ENCODE results near the gene CTNNA3.

CTNNA3 gene

DNA sequence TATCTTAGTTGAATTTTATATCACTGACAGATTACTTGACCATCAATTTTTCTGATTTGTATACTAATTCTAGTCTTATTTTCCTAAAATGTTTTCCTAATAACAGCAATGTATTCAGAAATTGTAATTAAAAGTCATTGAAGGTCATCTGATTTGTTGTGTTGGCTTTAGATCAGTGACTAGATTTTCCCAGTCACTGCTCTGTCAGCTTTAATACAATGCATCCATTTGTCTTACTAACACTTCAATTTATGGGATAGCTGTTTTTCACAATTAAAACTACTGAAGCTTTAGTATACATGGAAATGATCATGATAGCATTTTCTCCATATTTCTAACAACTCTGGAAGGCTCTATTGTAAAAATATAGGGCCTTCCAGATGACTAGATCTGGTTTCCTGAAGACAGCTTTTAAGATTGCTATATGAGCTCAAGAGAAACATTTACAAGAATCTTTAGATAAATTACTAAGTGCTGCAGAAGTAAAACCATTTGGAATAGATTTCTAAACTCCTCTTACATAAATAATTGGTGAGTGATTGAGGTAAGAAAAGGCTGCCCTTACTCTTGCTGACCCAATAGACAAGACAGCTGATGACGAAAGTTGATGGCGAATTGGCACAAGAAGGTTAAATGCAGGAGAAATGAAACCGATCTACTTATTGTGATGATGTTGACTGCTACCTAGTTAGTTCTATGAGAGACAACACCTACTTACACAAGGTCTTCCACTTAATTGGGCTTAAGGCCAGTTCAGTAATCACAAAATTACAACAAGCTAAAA, 696.0 kb downstream of the CTNNA3 start:
- DNase-seq, result no peak

DNA sequence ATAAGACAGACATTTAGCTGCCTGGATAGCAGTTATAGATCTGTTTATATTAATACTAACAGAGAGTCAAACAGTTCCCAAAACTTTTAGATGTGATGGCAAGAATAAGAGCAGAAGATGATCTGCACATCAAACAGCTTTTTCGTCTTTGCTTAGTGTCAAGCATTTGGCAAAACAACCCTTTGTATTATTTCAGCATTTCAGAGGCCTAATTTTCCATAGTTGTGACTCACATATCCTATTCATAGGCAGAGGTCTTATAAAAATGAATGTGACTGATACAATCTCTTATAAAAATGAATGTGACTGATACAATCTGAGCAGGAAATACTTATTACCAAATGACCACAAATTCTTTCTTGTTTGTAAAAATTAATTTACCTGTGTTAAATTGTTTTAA, 699.0 kb downstream of the CTNNA3 start:
- DNase-seq, result no peak

DNA sequence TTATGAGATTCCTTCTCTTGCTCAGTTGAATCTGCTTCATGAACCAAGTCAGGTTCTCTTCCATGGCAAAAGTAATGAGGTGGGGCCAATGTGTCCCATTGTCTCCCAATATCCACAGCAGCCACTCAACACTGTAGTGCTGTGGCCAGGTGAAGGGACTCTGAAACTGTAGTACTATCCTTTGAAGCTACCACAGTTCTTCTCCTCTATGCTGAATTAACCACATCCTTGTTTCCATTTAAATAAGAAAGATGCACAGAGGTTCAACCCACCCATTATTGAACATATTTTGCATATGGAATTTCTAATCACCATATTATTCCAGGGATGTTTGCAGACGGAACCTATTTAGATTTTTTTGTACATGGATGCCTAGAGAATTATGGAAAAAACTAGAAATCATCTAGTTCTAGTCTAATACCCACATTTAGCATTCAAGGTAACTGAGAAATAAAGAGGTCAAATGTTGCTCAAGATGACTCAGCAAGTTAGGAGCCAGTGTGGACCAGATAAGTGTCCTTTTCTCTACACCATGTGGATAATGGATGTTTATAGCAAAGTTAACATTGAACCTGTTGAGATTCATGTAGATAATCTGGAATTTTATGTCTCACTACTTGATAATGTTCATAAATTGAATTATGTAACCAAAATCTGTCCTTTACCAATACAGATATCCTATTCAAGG, 705.7 kb downstream of the CTNNA3 start:
- no peak for DNase-seq

DNA sequence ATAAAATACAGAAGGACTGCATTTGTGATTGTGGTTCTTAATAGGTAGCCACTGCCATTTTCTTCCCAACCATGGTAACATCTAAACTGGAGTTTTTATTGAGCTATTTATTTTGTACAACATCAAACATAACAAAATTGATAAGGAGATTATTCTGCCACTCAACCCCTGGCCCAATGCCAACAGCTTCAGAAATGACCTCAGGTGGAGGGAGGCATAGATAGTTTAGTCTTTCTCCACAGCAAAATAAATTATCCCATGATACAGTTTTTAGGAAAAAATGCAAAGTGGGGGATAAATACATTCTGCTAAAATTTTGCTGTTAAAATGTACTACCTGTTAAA, 712.5 kb downstream of the CTNNA3 start:
- no peak for DNase-seq

DNA sequence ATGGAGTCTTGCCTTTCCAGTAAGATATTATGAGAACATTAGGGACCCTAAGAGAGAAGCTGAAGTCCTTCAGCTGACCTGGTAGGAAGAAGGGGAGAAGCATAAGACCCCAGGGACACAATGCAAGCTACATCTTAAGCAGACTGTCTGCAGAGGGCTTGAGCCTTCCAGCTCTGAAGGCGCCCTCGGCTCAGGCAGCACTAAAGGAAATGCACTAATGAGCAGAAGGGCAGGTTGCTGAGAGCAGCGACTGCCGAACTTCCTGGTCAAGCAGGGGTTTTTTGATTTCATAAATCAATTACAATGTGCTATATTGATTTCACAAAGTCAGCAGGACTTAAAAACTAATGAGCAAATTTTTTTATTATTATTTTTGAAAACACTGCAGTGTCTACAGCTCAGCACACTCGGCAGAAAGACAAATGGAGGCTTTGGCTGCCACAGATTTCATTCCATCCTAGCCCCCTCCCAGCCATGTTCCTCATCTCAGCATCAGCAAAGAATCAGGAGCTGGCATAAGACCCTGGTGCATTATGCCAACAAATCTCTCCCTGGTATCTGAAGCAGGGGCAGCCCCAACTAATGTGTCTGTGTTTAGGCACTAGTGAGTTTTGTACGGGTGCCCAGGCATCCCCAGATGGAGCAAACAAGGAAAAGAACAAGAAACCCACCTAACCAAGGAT, 713.1 kb downstream of the CTNNA3 start:
- DNase-seq, result no peak

DNA sequence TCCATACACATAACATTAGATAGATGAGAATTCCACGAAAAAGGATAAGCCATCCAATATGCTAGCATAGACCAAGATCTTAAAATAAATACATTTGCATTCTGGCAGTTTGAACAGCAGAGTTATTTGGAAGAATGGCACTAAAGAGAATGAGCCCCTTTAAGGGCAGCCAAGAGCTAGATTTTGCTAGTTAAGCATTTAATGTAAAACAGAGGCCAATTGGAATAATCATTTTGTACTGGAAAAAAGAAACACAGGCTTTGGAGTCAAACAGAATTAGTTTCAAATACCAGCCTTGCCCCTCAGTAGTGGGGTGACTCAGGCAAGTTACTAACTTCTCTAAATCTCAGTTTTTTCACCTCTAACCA, 714.0 kb downstream of the CTNNA3 start:
- no peak for DNase-seq

DNA sequence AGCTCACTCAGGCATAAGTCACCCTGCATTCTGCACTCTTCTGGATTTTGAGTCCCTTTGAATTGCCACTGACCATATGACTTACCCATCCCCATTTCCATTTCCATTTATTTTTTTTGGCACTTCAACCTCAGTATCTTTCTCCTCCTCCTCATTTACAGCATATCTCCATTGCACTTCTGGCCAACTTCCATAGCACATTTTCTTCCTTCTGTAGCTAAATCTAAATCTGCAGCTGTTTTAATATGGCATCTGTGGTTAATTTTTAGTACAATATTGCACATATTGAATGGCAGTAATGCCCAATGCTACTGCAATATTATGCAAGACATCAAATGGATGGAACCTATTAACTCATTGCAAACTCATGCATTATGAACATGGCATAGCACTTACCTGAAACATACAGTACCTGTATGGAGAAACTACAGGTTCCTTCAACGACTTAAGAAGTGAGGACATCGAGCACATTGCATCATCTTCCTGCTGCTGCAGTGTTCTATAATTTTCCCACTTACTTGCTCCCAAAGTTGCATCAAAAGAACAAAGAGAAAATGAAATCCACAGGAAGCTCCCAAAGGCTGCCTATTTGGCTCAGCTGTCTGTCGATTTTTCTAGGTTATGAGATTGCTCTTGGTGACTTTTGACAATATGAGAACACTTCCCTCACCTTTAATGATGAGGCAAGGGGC, 714.5 kb downstream of the CTNNA3 start:
- no peak for DNase-seq

DNA sequence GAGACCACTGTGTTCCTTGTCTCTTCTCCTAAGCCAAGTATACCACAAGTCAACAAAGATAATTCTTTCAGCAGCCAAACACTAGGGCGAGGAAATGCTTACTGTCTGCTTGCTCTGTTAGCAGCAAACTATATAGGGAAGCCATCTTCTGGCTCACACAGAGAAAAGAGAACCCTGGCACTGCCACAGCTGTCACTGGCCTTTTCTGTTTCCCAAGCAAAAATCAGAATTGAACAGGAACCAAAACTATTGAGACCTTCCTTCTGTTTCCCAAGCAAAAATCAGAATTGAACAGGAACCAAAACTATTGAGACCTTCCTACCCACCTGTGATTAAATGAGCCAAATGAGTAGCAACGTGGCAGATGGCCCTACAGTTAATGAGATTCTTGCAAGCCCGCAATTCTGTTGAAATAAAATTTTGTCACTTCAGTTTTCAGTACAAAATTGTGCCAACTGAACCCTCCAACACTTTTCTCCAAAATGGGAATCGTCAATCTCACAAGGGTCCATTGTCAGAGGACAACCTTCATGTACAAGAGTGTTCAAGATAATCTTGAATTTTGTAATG, 715.7 kb downstream of the CTNNA3 start:
- DNase-seq, result no peak

DNA sequence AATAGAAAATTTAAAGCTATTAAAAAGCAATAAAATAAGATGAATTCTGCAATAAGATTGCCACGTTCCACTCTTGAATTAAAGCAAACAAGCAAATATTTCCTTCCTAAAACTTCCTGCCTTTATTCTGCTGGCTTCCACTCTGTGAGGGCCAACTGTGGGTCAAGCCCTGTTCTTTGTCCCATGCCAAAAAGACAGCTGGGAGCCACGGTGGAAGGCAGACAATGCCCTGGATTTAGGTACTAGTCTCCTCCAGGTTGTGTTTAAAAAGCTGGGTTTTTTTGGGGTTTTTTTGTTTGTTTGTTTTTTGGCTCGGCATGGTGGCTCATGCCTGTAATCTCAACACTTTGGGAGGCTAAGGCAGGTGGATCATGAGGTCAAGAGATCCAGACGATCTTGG, 731.0 kb downstream of the CTNNA3 start:
- DNase-seq, result no peak

DNA sequence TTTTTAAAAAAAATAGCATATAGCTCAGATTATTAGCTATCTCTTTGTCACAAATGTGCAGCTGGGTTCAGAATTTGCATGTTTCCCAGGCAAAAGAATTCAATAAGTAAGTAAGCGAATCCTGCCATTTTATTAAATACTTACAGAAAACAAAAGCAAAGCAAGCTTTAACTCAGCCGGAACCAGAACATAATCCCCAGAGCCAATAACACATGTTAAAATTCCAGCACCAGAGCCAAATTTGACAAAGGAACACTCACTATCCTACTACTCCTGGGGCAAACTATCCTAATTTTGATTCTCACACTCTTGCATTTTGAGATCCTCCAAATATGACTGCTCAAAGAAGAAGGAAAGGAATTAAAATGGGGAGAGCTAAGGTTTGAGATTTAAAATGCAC, 737.5 kb downstream of the CTNNA3 start:
- DNase-seq, result no peak

DNA sequence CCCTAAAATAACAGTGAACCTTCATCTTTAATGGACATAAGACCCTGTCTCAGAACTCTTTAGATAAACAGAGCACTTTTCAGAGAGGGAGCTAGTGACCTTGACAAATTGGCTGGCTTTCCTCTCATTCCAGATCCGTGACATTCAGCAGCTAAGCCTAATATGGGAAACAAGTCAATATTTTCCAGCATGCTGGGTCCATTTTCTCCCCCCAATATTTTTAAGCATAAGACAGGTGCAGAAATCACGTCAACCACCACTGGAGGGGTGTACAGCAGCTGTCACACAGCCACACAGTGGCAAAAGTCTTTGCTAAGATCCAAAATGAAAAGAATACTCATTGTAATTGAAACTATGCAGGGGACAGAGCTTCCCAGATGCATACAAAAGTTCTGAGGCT, 744.1 kb downstream of the CTNNA3 start:
- DNase-seq, result no peak

DNA sequence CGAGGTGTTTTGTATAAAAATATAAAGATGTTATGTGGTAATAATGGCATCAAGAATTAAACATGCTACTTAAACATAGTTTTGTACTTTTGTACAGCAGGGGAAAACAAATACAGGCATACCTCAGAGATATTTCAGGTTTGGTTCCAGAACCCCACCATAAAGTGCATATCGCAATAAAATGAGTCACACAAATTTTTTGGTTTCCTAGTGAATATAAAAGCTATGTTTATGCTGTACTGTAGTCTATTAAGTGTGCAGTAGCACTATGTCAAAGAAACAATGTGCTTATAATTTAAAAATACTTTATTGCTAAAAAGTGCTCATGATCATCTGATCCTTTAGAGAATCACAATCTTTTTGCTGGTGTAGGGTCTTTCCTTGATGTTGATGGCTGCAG, 752.4 kb downstream of the CTNNA3 start:
- DNase-seq, result no peak

DNA sequence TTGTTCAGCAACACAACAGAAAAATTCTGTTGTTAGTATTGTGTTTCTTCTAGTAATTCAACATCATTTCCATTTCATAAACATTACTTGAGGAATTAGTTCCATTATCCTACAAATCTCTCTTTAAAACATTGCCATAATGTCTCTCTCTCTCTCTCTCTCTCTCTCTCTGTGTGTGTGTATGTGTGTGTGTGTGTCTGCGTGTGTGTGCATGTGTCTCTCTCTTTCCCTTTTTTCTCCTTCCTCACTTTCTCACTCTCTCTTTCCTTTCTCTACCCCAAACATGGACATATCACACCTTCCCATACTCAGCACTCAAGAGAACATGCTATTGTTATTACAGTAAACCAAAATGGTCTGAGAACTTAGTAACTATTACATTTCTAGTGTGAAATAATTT, 753.6 kb downstream of the CTNNA3 start:
- no peak for DNase-seq

DNA sequence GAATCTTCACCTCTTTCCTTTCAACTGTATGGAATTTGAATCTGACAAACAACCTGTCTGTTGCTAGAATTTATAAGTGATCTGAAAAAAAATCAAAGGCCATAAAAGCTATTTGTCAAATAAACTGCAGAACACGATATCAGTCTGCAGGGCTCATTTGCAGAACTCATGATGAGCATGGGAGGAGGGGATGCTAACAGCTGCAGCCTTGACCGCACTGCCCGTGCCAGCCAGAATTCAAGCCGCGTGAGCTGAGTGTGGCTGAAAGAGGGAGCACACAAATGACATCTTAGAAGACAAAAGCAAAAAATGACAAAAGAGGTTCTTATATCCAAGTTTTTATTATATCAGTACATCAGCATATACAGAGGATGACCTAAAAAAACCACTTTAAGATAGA, 754.5 kb downstream of the CTNNA3 start:
- DNase-seq, result no peak

DNA sequence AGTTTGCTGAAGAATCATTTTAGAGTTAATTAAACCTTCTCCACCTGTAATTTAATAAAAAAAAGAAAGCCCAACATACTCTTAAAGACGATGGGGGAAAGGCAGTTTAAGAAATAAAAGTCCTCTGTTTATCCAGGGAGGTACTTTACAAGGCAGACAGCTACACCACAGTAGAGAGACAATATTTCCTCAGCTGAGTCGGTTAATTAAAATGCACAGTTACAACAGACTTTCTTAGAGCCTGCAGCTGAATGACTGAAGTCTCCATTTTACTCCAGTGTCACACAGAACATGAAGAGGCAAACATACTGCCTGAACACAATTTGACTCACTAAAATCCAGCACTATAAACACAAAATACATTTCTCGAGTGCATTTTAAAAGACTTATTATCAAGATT, 755.0 kb downstream of the CTNNA3 start:
- no peak for DNase-seq

DNA sequence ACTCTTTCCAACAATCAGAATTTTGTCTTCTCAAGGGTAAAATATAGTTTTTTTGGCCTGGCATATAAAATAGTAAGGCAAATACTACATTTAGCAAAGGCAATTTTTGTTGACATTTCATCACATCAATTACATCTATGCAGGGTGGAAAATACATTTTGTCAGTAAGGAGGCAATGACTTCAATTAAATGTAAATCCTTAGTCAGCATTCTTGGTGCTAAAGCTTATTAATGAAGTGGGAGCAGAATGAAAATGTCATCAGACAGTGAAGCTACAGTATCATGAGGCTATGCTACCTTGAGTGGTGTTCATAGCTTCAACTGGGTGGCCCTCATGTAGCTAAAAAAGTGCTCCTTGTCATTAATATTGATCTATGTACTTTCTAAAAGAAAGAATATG, 761.3 kb downstream of the CTNNA3 start:
- no peak for DNase-seq

DNA sequence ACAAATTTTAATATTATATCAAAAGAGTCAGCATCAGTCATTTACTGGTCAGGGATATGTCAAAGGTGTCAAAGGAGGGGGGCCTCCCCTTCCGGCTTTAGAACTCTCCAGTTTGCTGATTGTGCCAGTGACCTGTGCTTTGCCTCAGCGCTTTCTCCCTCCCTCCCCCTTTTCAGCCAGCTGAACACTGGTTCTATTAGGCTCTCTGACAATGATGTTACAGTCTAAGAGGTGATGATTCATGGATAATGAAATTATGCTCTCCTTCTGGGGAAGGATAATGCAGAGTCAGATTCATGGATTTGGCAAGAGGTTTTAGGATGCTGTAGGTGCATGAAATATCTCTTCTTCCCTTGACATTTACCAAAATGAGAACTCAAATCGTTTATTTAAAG, 764.0 kb downstream of the CTNNA3 start:
- no peak for DNase-seq

DNA sequence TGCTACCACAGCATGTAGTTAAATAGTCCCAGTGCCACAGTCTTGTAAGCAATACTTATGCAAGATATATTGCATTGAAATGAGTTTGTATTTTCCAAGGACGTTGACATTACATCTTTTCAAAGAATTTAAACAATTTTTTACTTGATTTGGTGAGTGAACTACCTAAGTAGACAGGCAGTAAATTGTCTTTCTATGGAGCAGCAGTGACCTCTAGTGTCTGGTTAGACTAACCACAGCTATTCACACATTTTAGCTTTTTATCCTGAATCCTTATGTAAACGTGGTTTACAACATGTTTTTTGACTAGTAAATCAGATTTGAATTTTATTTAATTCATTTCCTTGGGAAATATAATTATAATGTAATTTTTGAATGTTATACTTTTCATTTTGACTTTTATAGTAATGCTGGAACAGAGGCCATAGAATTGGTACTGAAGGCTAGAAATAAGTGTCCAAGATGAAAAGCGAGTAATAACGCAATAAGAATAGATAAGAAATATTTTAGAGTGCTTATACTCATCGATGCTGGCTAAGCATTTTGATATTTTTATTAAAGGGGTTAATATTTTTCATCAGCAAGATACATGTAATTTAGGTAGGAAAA, 764.6 kb downstream of the CTNNA3 start:
- no peak for DNase-seq

DNA sequence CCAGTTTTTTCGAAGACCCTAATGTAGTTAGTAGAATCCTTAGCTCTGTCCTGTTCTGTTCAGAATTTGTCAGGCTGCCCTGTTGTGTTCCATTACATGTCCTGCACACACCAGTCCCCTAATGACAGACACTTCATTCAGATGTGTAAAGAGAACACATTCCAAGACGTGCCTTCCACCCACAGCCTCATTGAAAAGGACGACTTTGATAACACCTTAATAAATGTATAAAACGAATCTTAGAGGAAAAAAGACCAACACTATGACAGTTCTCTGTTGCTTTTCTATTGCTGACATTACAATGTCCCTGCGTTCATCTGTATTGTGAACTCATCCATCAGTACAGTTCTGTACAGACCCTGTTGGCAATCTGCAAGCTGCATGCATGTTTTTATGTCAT, 766.6 kb downstream of the CTNNA3 start:
- DNase-seq, result no peak

DNA sequence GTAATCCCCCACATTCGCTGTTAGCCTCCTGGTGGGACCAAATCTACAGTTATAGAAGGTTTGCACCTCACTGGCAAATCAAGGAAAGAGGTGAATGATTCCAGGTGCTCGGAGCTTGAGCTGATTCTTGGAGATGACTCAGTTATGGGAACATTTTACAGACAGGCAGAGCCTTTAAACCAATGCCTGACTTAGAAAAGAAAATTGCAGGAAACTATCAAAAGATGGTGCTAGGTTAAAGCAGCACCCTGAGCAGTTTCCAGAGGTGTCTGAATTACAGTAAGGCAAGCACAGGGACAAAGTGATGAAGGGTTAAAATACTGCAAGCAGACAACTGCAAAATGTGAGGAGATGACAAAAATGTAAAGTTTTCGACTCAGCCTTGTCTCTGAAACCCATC, 767.2 kb downstream of the CTNNA3 start:
- DNase-seq, result no peak

DNA sequence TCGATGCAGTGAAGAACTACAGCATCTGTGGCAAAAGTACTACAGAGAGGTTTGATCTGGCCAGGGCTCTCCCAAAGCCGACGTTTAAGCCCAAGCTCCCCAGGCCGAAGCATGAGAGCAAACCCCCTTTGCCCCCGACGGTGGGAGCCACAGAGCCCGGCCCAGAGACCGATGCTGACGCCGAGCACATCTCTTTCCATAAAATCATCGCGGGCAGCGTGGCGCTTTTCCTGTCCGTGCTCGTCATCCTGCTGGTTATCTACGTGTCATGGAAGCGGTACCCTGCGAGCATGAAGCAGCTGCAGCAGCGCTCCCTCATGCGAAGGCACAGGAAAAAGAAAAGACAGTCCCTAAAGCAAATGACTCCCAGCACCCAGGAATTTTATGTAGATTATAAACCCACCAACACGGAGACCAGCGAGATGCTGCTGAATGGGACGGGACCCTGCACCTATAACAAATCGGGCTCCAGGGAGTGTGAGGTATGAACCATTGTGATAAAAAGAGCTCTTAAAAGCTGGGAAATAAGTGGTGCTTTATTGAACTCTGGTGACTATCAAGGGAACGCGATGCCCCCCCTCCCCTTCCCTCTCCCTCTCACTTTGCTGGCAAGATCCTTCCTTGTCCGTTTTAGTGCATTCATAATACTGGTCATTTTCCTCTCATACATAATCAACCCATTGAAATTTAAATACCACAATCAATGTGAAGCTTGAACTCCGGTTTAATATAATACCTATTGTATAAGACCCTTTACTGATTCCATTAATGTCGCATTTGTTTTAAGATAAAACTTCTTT, 767.8 kb downstream of the CTNNA3 start:
- no peak for DNase-seq
